H1 (cell line): ENCODE data around the gene CACNA2D3. TPM values are rescaled to one million over a fixed set of nuclear protein-coding genes. Genes with fewer than 3 reads are reported as not detected.

Experiments used
- CTCF ChIA-PET: fragments of 300-600 bp; sonication (Branson Sonifier 250); formaldehyde crosslinking; loops from one replicate; lab custom pipeline; 2021; ENCODE audit not compliant: partially characterized antibody; lab: Charles Lee
- POLR2A ChIA-PET: fragments of 300-600 bp; sonication (Branson Sonifier 250); formaldehyde crosslinking; loops from one replicate; lab custom pipeline; 2021; ENCODE audit warnings: inconsistent platforms; ENCODE audit not compliant: partially characterized antibody; lab: Charles Lee
- DNase-seq, 2 experiments: peaks; one replicate each; pipeline versions ENCODE4 v3.0.0 to v3.0.0-alpha.2; 2010 to 2022; ENCODE audit warnings: low spot score in 2 of 2, low read depth in 1 of 2, mixed read lengths in 1 of 2
- FAIRE-seq: peaks from 2 replicates; lab custom pipeline; 2011; peaks lifted over from hg19 to GRCh38; lab: Jason Lieb, UNC
- H2AFZ ChIP-seq: 2 replicates; pipeline ENCODE4 v1.8.1; 2012; ENCODE audit warnings: low read length, inconsistent platforms
- H2AK5ac ChIP-seq: 2 replicates; pipeline ENCODE4 v1.6.1; 2013; ENCODE audit warnings: low read depth, low read length
- H2BK120ac ChIP-seq: replicated peaks from 2 replicates; pipeline ENCODE3; 2013; ENCODE audit warnings: low read depth, low read length, inconsistent platforms
- H2BK12ac ChIP-seq: 2 replicates; pipeline ENCODE4 v1.6.1; 2013; ENCODE audit warnings: low read depth, low read length
- H2BK15ac ChIP-seq: 2 replicates; pipeline ENCODE4 v1.6.1; 2013; ENCODE audit warnings: low read length
- H2BK20ac ChIP-seq: 2 replicates; pipeline ENCODE4 v1.6.1; 2013; ENCODE audit warnings: low read length
- H2BK5ac ChIP-seq: 2 replicates; pipeline ENCODE4 v1.6.1; 2013; ENCODE audit warnings: low read depth, low read length
- H3K14ac ChIP-seq: 2 replicates; pipeline ENCODE4 v1.6.1; 2013; ENCODE audit warnings: inconsistent platforms; ENCODE audit not compliant: insufficient read length
- H3K18ac ChIP-seq: 2 replicates; pipeline ENCODE4 v1.6.1; 2013; ENCODE audit warnings: low read length; ENCODE audit errors: extremely low read depth
- H3K23ac ChIP-seq: 2 replicates; pipeline ENCODE4 v1.6.1; 2013; ENCODE audit warnings: inconsistent platforms; ENCODE audit not compliant: insufficient read length
- H3K23me2 ChIP-seq: 2 replicates; pipeline ENCODE4 v1.6.1; 2013; ENCODE audit warnings: low read depth, low read length
- H3K27ac ChIP-seq: 2 replicates; pipeline ENCODE4 v1.6.1; 2011; ENCODE audit warnings: low read depth, low read length, inconsistent platforms
- H3K27me3 ChIP-seq, 4 experiments: replicated peaks in 1 of 4; 1 replicate in 1 of 4; 2 replicates in 3 of 4; pipeline versions ENCODE4 v1.6.1 to v1.8.1; 2011 to 2013; ENCODE audit warnings: low read length in 3 of 4, mild to moderate bottlenecking in 3 of 4, inconsistent platforms in 2 of 4, mixed read lengths in 2 of 4, moderate library complexity in 1 of 4; ENCODE audit not compliant: control insufficient read depth in 3 of 4, insufficient read depth in 3 of 4; ENCODE audit errors: extremely low read depth in 1 of 4
- H3K36me3 ChIP-seq, 4 experiments: 2 replicates each; pipeline versions ENCODE4 v1.6.1 to v1.8.1; 2011 to 2013; ENCODE audit warnings: mild to moderate bottlenecking in 4 of 4, low read length in 3 of 4, moderate library complexity in 2 of 4, control low read depth in 1 of 4, inconsistent platforms in 1 of 4; ENCODE audit not compliant: insufficient read depth in 4 of 4, control insufficient read depth in 2 of 4
- H3K4ac ChIP-seq: replicated peaks from 2 replicates; pipeline ENCODE3; 2013; ENCODE audit warnings: low read length, low read depth, mixed read lengths, inconsistent platforms; ENCODE audit not compliant: insufficient read length
- H3K4me1 ChIP-seq, 4 experiments: replicated peaks in 1 of 4; 1 replicate in 1 of 4; 2 replicates in 3 of 4; pipeline versions ENCODE4 v1.6.1 to v1.8.1; 2011 to 2013; ENCODE audit warnings: low read length in 3 of 4, inconsistent platforms in 2 of 4, mixed read lengths in 1 of 4; ENCODE audit not compliant: insufficient read depth in 4 of 4, control insufficient read depth in 3 of 4
- H3K4me2 ChIP-seq, 2 experiments: 2 replicates each; pipeline versions ENCODE4 v1.6.1 to v1.8.1; 2011 to 2013; ENCODE audit warnings: low read depth in 2 of 2, low read length in 2 of 2, control low read depth in 1 of 2, inconsistent platforms in 1 of 2, mild to moderate bottlenecking in 1 of 2; ENCODE audit not compliant: insufficient read depth in 1 of 2
- H3K4me3 ChIP-seq, 4 experiments: fragments of 200-600, 300-600 bp in 1 of 4; sonication (generic), shearing (Covaris generic), sonication (Bioruptor Twin) in 1 of 4; 2 replicates each; pipeline versions ENCODE4 v1.5.1 to v1.8.1; 2011 to 2016; ENCODE audit warnings: low read length in 4 of 4, low read depth in 3 of 4, control low read depth in 2 of 4, inconsistent platforms in 2 of 4, mild to moderate bottlenecking in 2 of 4, mixed read lengths in 1 of 4, moderate library complexity in 1 of 4; ENCODE audit not compliant: insufficient read depth in 2 of 4; ENCODE audit errors: extremely low read depth in 1 of 4
- H3K56ac ChIP-seq: replicated peaks from 2 replicates; pipeline ENCODE3; 2013; ENCODE audit warnings: low read depth, mild to moderate bottlenecking, mixed read lengths, low read length, inconsistent platforms; ENCODE audit not compliant: insufficient read length
- H3K79me1 ChIP-seq: 2 replicates; pipeline ENCODE4 v1.6.1; 2013; ENCODE audit warnings: low read depth, low read length, control low read depth
- H3K79me2 ChIP-seq, 2 experiments: 2 replicates each; pipeline versions ENCODE4 v1.6.1 to v1.8.1; 2012 to 2013; ENCODE audit warnings: low read length in 2 of 2, mild to moderate bottlenecking in 2 of 2, inconsistent platforms in 1 of 2; ENCODE audit not compliant: insufficient read depth in 2 of 2, control insufficient read depth in 1 of 2
- H3K9ac ChIP-seq, 4 experiments: replicated peaks in 1 of 4; 1 replicate in 1 of 4; 2 replicates in 3 of 4; pipeline versions ENCODE4 v1.6.1 to v1.8.1; 2011 to 2013; ENCODE audit warnings: low read depth in 3 of 4, low read length in 3 of 4, control low read depth in 2 of 4, mild to moderate bottlenecking in 2 of 4, moderate library complexity in 2 of 4, inconsistent platforms in 1 of 4; ENCODE audit errors: extremely low read depth in 1 of 4
- H3K9me3 ChIP-seq, 2 experiments: 2 replicates each; pipeline versions ENCODE4 v1.6.1 to v1.8.1; 2012 to 2013; ENCODE audit warnings: mild to moderate bottlenecking in 2 of 2, moderate library complexity in 2 of 2, control low read depth in 1 of 2, inconsistent platforms in 1 of 2, low read depth in 1 of 2, low read length in 1 of 2, mixed read lengths in 1 of 2; ENCODE audit not compliant: insufficient read depth in 2 of 2
- H4K20me1 ChIP-seq, 2 experiments: replicated peaks in 1 of 2; 2 replicates each; pipeline versions ENCODE3 to v1.8.1; 2011 to 2013; ENCODE audit warnings: inconsistent platforms in 2 of 2, low read length in 2 of 2, mild to moderate bottlenecking in 1 of 2; ENCODE audit not compliant: insufficient read depth in 2 of 2, control insufficient read depth in 1 of 2
- H4K5ac ChIP-seq: 2 replicates; pipeline ENCODE4 v1.6.1; 2013; ENCODE audit warnings: low read length, low read depth, mixed read lengths, inconsistent platforms; ENCODE audit not compliant: insufficient read length
- H4K8ac ChIP-seq: 2 replicates; pipeline ENCODE4 v1.8.0; 2013; ENCODE audit warnings: mild to moderate bottlenecking, moderate library complexity, low read length, inconsistent platforms; ENCODE audit not compliant: insufficient read depth; ENCODE audit errors: extremely low read depth
- H4K91ac ChIP-seq: replicated peaks from 2 replicates; pipeline ENCODE3; 2013; ENCODE audit warnings: low read length, mixed read lengths, inconsistent platforms; ENCODE audit not compliant: insufficient read length
- BACH1 ChIP-seq: IDR thresholded peaks from 2 replicates; pipeline ENCODE4 v1.6.1; 2012; ENCODE audit warnings: low read length, improper control_type of control experiment
- BRCA1 ChIP-seq: IDR thresholded peaks from 2 replicates; pipeline ENCODE4 v1.6.1; 2012; ENCODE audit warnings: low read depth, low read length, improper control_type of control experiment
- CEBPB ChIP-seq: IDR thresholded peaks from 2 replicates; pipeline ENCODE4 v1.6.1; 2012; ENCODE audit warnings: low read depth, low read length
- CREB1 ChIP-seq: IDR thresholded peaks from 2 replicates; pipeline ENCODE4 v1.6.1; 2012; ENCODE audit warnings: inconsistent platforms
- EP300 ChIP-seq, 2 experiments: IDR thresholded peaks; 1 replicate in 1 of 2; 2 replicates in 1 of 2; pipeline ENCODE4 v1.6.1; 2011 to 2012; ENCODE audit warnings: low read depth in 2 of 2, low read length in 2 of 2, mild to moderate bottlenecking in 2 of 2, borderline replicate concordance in 1 of 2, inconsistent platforms in 1 of 2, moderate library complexity in 1 of 2
- HDAC2 ChIP-seq, 2 experiments: fragments of 300-600 bp in 1 of 2; sonication (generic) in 1 of 2; IDR thresholded peaks; 2 replicates each; pipeline ENCODE4 v1.6.1; 2011 to 2012; ENCODE audit warnings: low read depth in 2 of 2, low read length in 2 of 2, mild to moderate bottlenecking in 2 of 2, moderate library complexity in 2 of 2, borderline replicate concordance in 1 of 2, inconsistent platforms in 1 of 2
- KDM1A ChIP-seq: fragments of 200-600, 300-600 bp; sonication (generic); IDR thresholded peaks from 2 replicates; pipeline ENCODE4 v1.7.1; 2016; ENCODE audit warnings: mild to moderate bottlenecking, low read length, borderline replicate concordance
- KDM4A ChIP-seq: IDR thresholded peaks from one replicate; pipeline ENCODE4 v1.7.1; 2012; ENCODE audit warnings: low read depth, mild to moderate bottlenecking, moderate library complexity, low read length, inconsistent platforms; ENCODE audit not compliant: severe bottlenecking
- RXRA ChIP-seq: IDR thresholded peaks from 2 replicates; pipeline ENCODE4 v1.6.1; 2011; ENCODE audit warnings: low read depth, mild to moderate bottlenecking, low read length, moderate library complexity; ENCODE audit not compliant: insufficient read depth
- SP4 ChIP-seq: IDR thresholded peaks from 2 replicates; pipeline ENCODE4 v1.6.1; 2012; ENCODE audit warnings: low read length, inconsistent platforms
- TAF7 ChIP-seq: optimal IDR thresholded peaks from 2 replicates; pipeline ENCODE3; 2011; ENCODE audit warnings: low read depth, mild to moderate bottlenecking, inconsistent platforms, low read length, moderate library complexity, borderline replicate concordance
- WGBS, 2 experiments: shearing (Covaris generic) in 1 of 2; methylation state at CpG; one replicate each; pipeline versions ENCODE4 v1.1.6 to v1.1.7; 2013 to 2015; ENCODE audit warnings: low lambda C conversion rate in 2 of 2, mixed read lengths in 2 of 2, inconsistent platforms in 1 of 2, low coverage in 1 of 2, missing lambda C conversion rate in 1 of 2; ENCODE audit not compliant: insufficient replicate concordance in 2 of 2, insufficient coverage in 1 of 2, insufficient read length in 1 of 2; ENCODE audit errors: extremely low coverage in 1 of 2, missing lambda C conversion rate in 1 of 2; 5-methylcytosine and 5-hydroxymethylcytosine counted together
- polyA plus RNA-seq, 7 experiments: library from polyadenylated mRNA; depleted of rRNA in 3 of 7; stranded (reverse) in 5 of 7; unstranded in 2 of 7; fragments of >200 nt in 5 of 7; fragments of 200-250 nt in 2 of 7; gene quantifications; 1 replicate in 5 of 7; 2 replicates in 1 of 7; 4 replicates in 1 of 7; pipeline versions ENCODE4 v1.2.1 to v1.2.3, GENCODE V29; 2011 to 2013; ENCODE audit warnings: missing spikeins in 2 of 7, mixed read lengths in 2 of 7
- total RNA-seq: library from RNA; stranded (reverse); fragmentation: NEBNext Ultra II Directional; extraction: Animal tissue kit (Norgen Biotek cat#: 25700); gene quantifications from 2 replicates; pipeline ENCODE4 v1.2.1, GENCODE V29; 2021
- TF ChIP-seq, protein P1 (sequence below): IDR thresholded peaks from 2 replicates; pipeline ENCODE4 v1.6.1; 2012; ENCODE audit warnings: low read length, inconsistent platforms

Gene CACNA2D3
- total and polyA plus RNA-seq, 2 of the 8 experiments (the other 6 are each of a cell fraction or from before 2014, with no cell fraction given) = 1.5 to 1.8 TPM

GRCh38 chr3:54863786-54864185 lies 741.4 kb downstream of the CACNA2D3 start:
- Histone ChIP-seq H3K56ac (no peak overlapping the region), H3K27me3 (peaks cover 0 to 2% (median 0%) of the 10 kb centered on the region in 4 experiments; a peak in 1 of 7 replicates), H4K8ac (no peak overlapping the region), H3K23me2 (no peaks in the 10 kb centered on the region), H3K27ac (no peak overlapping the region), H4K20me1 (no peaks in the 10 kb centered on the region), H3K4me3 (no peak overlapping the region), H3K9ac (no peak overlapping the region), H3K4me1 (no peaks in the 10 kb centered on the region; a peak in 2 of 7 replicates), H2BK120ac (no peak overlapping the region), H2BK12ac (no peak overlapping the region), H3K79me1 (no peaks in the 10 kb centered on the region; the same call in 1 of the 2 replicates), H4K5ac (no peak overlapping the region)
- no peak for FAIRE-seq
- POLR2A ChIA-PET = no interaction called here
- TF ChIP-seq, protein P1, sequence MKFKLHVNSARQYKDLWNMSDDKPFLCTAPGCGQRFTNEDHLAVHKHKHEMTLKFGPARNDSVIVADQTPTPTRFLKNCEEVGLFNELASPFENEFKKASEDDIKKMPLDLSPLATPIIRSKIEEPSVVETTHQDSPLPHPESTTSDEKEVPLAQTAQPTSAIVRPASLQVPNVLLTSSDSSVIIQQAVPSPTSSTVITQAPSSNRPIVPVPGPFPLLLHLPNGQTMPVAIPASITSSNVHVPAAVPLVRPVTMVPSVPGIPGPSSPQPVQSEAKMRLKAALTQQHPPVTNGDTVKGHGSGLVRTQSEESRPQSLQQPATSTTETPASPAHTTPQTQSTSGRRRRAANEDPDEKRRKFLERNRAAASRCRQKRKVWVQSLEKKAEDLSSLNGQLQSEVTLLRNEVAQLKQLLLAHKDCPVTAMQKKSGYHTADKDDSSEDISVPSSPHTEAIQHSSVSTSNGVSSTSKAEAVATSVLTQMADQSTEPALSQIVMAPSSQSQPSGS = no peak
- TF ChIP-seq TAF7 (no peak), BACH1 (no peak), KDM1A (no peak), SP4 (no peak), RXRA (no peak), KDM4A (no peak), CEBPB (no peak), EP300 (IDR thresholded peaks at IDR 0.05; ENCODE audit: borderline replicate concordance in 1 of 2, low read depth in 2 of 2, low read length in 2 of 2) (no peak), CREB1 (no peak), BRCA1 (no peak), HDAC2 (IDR thresholded peaks at IDR 0.05; ENCODE audit: borderline replicate concordance in 1 of 2, low read depth in 2 of 2, low read length in 2 of 2) (no peak)
- TF ChIP-seq, all 59 proteins: peak for 0
- H3K4ac ChIP-seq = no peak overlapping the region
- 93% methylated on average over 4 of the region's 4 CpGs; no CpG with 5 or more reads in 1 of the 2 experiments for WGBS, 2 experiments
- H2AFZ ChIP-seq = no peak overlapping the region
- H2BK20ac ChIP-seq = no peak overlapping the region
- no peak overlapping the region for H2BK5ac ChIP-seq
- no peak overlapping the region for H2AK5ac ChIP-seq
- no peak overlapping the region for H3K18ac ChIP-seq
- no peak overlapping the region for H4K91ac ChIP-seq
- no peak overlapping the region for H3K4me2 ChIP-seq
- CTCF ChIA-PET = interaction anchor here (1.0 to 1.2 kb wide), 3 partner anchors 9 to 33 kb away, joined by 3 read pairs; no protein-coding TSS in a partner anchor
- no peak overlapping the region for H3K23ac ChIP-seq
- no peak overlapping the region for H2BK15ac ChIP-seq
- H3K79me2 ChIP-seq = no peaks in the 10 kb centered on the region
- H3K14ac ChIP-seq = no peak overlapping the region
- no peaks in the 10 kb centered on the region for H3K36me3 ChIP-seq
- DNase-seq = no peak
- no peaks in the 10 kb centered on the region for H3K9me3 ChIP-seq
